ENCODE data around the gene PTPRC.

DNA sequence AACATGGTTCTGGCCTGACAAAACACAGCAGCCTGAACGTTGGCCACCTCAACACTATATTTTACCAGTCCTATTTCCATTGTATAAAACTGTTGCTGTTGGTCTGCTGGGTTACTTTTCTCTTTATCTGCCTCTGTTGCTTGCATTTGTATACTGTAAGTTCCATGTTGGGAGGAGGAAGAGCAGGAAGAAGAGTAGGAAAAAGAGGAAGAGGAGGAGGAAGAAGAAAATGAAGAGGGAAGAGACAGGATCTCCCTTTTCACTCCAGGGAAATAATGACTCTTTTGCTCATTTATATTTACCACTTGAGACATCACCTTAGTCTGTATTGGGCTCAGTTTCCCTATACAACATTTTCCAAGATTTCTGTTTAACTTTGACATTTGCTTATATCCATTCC lies 134.2 kb downstream of the PTPRC start:
- TF ChIP-seq POLR2A (IDR thresholded peaks at IDR 0.05; ENCODE audit: low read depth, low read length), result no peak
- TF ChIP-seq TAF1 (IDR thresholded peaks at IDR 0.05; ENCODE audit: borderline replicate concordance, low read depth, low read length), result no peak
- TF ChIP-seq POLR2AphosphoS5 (IDR thresholded peaks at IDR 0.05; ENCODE audit: low read depth, low read length), result no peak

All from GM12892 (cell line).